GM12878 (cell line): Measurements from ENCODE around the gene CLPTM1L. TPM values are rescaled to one million over a fixed set of nuclear protein-coding genes. Genes with fewer than 3 reads are reported as not detected.
A peak's percentile ranks its signal among the peaks of the same experiment; 100 is the strongest.

Experiments used
- ATAC-seq: fragments of 200-7000 bp; cut with Tn5 transposase; 3 replicates; pipeline ENCODE4 v1.9.1; 2020; ENCODE audit warnings: mild to moderate bottlenecking, moderate library complexity
- BruUV-seq: library from RNA; stranded (reverse); fragments of 400-500 nt; replicated peaks from 2 replicates; lab custom pipeline; 2021; lab: Mats Ljungman, UMichigan
- CTCF ChIA-PET: fragments of 300-600 bp; sonication (Branson Sonifier 250); formaldehyde crosslinking; extraction: SDS; loops from one replicate; lab custom pipeline; 2021; ENCODE audit warnings: inconsistent platforms; lab: Yijun Ruan, JAX
- POLR2A ChIA-PET: fragments of 350-600 bp; formaldehyde crosslinking; extraction: SDS; loops from one replicate; lab custom pipeline; 2021; ENCODE audit warnings: inconsistent platforms; lab: Charles Lee
- RAD21 ChIA-PET: fragments of 300-600 bp; sonication (Branson Sonifier 250); formaldehyde crosslinking; loops from one replicate; lab custom pipeline; 2023; ENCODE audit warnings: antibody characterized with exemption; ENCODE audit not compliant: unreplicated experiment; lab: Charles Lee
- SMC1A ChIA-PET: fragments of 300-600 bp; sonication (Branson Sonifier 250); formaldehyde crosslinking; loops from one replicate; lab custom pipeline; 2023; ENCODE audit not compliant: unreplicated experiment, uncharacterized antibody; lab: Charles Lee
- DNase-seq: peaks from one replicate; pipeline ENCODE4 v3.0.0-alpha.2; 2011; ENCODE audit warnings: low read depth, low spot score
- FAIRE-seq: peaks from 3 replicates; lab custom pipeline; 2011; peaks lifted over from hg19 to GRCh38; lab: Jason Lieb, UNC
- H2AFZ ChIP-seq: 2 replicates; pipeline ENCODE4 v1.6.0; 2011; ENCODE audit warnings: low read depth, low read length, control low read depth; ENCODE audit not compliant: control insufficient read depth
- H3K27ac ChIP-seq: 2 replicates; pipeline ENCODE4 v1.5.1; 2011; ENCODE audit warnings: control low read depth; ENCODE audit not compliant: control insufficient read depth, insufficient read depth
- H3K27me3 ChIP-seq, 2 experiments: replicated peaks in 1 of 2; 2 replicates each; pipeline versions ENCODE4 v1.6.0 to v1.6.1; 2011; ENCODE audit warnings: low read length in 1 of 2; ENCODE audit not compliant: control insufficient read depth in 2 of 2, insufficient read depth in 2 of 2
- H3K36me3 ChIP-seq, 2 experiments: 2 replicates each; pipeline ENCODE4 v1.5.1; 2011; ENCODE audit warnings: low read length in 1 of 2; ENCODE audit not compliant: control insufficient read depth in 2 of 2, insufficient read depth in 2 of 2
- H3K4me1 ChIP-seq: 2 replicates; pipeline ENCODE4 v1.6.1; 2011; ENCODE audit warnings: mild to moderate bottlenecking, low read length, moderate library complexity, mixed read lengths; ENCODE audit not compliant: control insufficient read depth, insufficient read depth
- H3K4me2 ChIP-seq: 2 replicates; pipeline ENCODE4 v1.6.0; 2011; ENCODE audit warnings: control low read depth; ENCODE audit not compliant: control insufficient read depth, insufficient read depth
- H3K4me3 ChIP-seq: fragments of 200-600 bp; sonication (generic); 2 replicates; pipeline ENCODE4 v1.5.1; 2016
- H3K79me2 ChIP-seq: 2 replicates; pipeline ENCODE4 v1.6.0; 2011; ENCODE audit warnings: low read length; ENCODE audit not compliant: control insufficient read depth, insufficient read depth
- H3K9ac ChIP-seq: 2 replicates; pipeline ENCODE4 v1.8.0; 2011; ENCODE audit warnings: low read length, control low read depth, mixed read lengths; ENCODE audit not compliant: control insufficient read depth, insufficient read depth
- H3K9me3 ChIP-seq: replicated peaks from 3 replicates; pipeline ENCODE4 v1.5.1; 2011; ENCODE audit warnings: mild to moderate bottlenecking, low read length; ENCODE audit not compliant: control insufficient read depth, insufficient read depth
- H4K20me1 ChIP-seq: 2 replicates; pipeline ENCODE4 v1.6.0; 2011; ENCODE audit not compliant: control insufficient read depth, insufficient read depth
- EP300 ChIP-seq, 2 experiments: fragments of 150-350 bp in 1 of 2; IDR thresholded peaks; 2 replicates each; pipeline ENCODE4 v1.6.1; 2011 to 2012; ENCODE audit warnings: low read depth in 2 of 2, low read length in 2 of 2, borderline replicate concordance in 1 of 2, improper control_type of control experiment in 1 of 2, inconsistent platforms in 1 of 2; ENCODE audit not compliant: control insufficient read depth in 1 of 2
- LARP7 ChIP-seq: fragments of 450-650 bp; IDR thresholded peaks from 2 replicates; pipeline ENCODE4 v1.6.1; 2017; ENCODE audit warnings: mild to moderate bottlenecking
- SPI1 ChIP-seq: IDR thresholded peaks from 2 replicates; pipeline ENCODE4 v1.6.1; 2011; ENCODE audit warnings: low read depth, mild to moderate bottlenecking, low read length, moderate library complexity, borderline replicate concordance; ENCODE audit not compliant: insufficient read depth
- WGBS: methylation state at CpG from one replicate; pipeline ENCODE4 v1.1.6; 2016; ENCODE audit warnings: low lambda C conversion rate; ENCODE audit not compliant: insufficient replicate concordance, insufficient coverage; ENCODE audit errors: missing lambda C conversion rate; 5-methylcytosine and 5-hydroxymethylcytosine counted together
- in situ Hi-C: fragments of 300-500 bp; cut with MboI; formaldehyde crosslinking; loops from 9 replicates; pipeline ENCODE4 v1.14.3; 2018; ENCODE audit warnings: mixed read lengths
- intact Hi-C: fragments of 100-400 bp; cut with micrococcal nuclease; formaldehyde crosslinking; loops from one replicate; pipeline ENCODE4 v1.14.2; 2022; ENCODE audit not compliant: unreplicated experiment
- polyA plus RNA-seq, 11 experiments: library from polyadenylated mRNA; depleted of rRNA in 4 of 11; unstranded in 6 of 11; stranded (reverse) in 5 of 11; fragments of >200 nt; fragmentation: Nextera tagmentation in 4 of 11; fragmentation: Illumina TruSeq in 1 of 11; extraction: Ambion mirVana in 4 of 11; extraction: Trizol in 1 of 11; gene quantifications; 1 replicate in 1 of 11; 2 replicates in 10 of 11; pipeline versions ENCODE4 v1.2.1 to v1.2.3, GENCODE V29; 2011 to 2016; ENCODE audit warnings: inconsistent platforms in 2 of 11, missing spikeins in 2 of 11, low read depth in 1 of 11
- total RNA-seq, 4 experiments: library from RNA; depleted of rRNA in 3 of 4; stranded (reverse); fragments of >200 nt in 3 of 4; fragmentation: Illumina TruSeq in 1 of 4; extraction: Trizol in 1 of 4; gene quantifications; 2 replicates each; pipeline versions ENCODE4 v1.2.1 to v1.2.3, GENCODE V29; 2013 to 2021
- TF ChIP-seq, protein P1 (sequence below), 3 experiments: IDR thresholded peaks in 2 of 3; conservative IDR thresholded peaks in 1 of 3; 2 replicates each; pipeline ENCODE4 v1.5.1; 2011; ENCODE audit warnings: low read depth in 3 of 3, low read length in 3 of 3, mild to moderate bottlenecking in 3 of 3, control low read depth in 2 of 3, moderate library complexity in 2 of 3, inconsistent platforms in 1 of 3, mixed read lengths in 1 of 3; ENCODE audit not compliant: control insufficient read depth in 2 of 3, insufficient read depth in 1 of 3; ENCODE audit errors: extremely low read depth in 1 of 3
- TF ChIP-seq, protein P2 (sequence below): IDR thresholded peaks from 2 replicates; pipeline ENCODE4 v1.6.1; 2012; ENCODE audit warnings: mild to moderate bottlenecking, low read depth, low read length

CLPTM1L gene
- total and polyA plus RNA-seq, 10 of the 15 experiments (the other 5 are each of a cell fraction or from before 2014, with no cell fraction given) = 2.9 to 278 (median 135) TPM

DNA sequence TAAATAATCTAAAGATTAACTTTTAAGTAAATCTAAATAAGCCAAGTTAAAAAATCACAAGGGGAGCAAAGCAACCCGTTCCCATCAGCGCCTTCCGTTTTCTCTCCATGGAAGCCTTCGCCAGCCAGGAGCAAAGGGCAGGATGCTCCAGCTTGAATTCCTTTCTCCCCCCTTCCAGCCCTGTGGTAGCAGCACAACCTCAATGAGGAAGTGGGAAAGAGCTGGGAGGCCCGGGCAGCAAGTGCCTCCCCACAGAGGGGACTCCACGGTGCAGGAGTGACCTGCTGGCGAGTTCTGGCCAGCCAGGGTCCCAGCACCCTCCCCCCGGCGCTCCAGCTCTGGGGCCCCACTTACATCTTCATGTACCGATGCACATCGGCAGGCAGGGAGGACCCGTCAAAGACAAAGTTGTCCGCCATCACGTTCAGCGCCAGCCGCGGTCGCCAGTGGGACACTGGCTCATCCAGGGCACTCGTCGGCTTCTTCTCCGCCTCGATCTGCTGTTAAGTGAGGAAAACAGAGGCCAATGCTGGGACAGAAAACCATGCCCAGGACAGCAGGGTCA, 6.3 kb downstream of the CLPTM1L start:
- ATAC-seq (no peak), DNase-seq (no peak), FAIRE-seq (no peak)
- Histone ChIP-seq H3K9me3 (no peaks in the 10 kb centered on the region), H3K36me3 (peaks cover 12 to 50% of the 10 kb centered on the region in 2 experiments; a peak in 3 of 4 replicates), H2AFZ (no peak overlapping the region), H3K9ac (no peak overlapping the region), H3K4me1 (peaks cover 20% of the 10 kb centered on the region), H4K20me1 (peaks cover 2% of the 10 kb centered on the region; the same call in 1 of the 2 replicates), H3K4me3 (no peak overlapping the region), H3K27me3 (no peaks in the 10 kb centered on the region), H3K27ac (no peak overlapping the region), H3K79me2 (peaks cover 4% of the 10 kb centered on the region), H3K4me2 (no peak overlapping the region)
- in situ Hi-C loops = no loop called here
- ChIA-PET POLR2A (no interaction called here), CTCF (no interaction called here), SMC1A (no interaction called here), RAD21 (no interaction called here)
- TF ChIP-seq EP300 (IDR thresholded peaks at IDR 0.05; ENCODE audit: borderline replicate concordance in 1 of 2, control insufficient read depth in 1 of 2, low read depth in 2 of 2, low read length in 2 of 2) = no peak
- TF ChIP-seq SPI1 = peak; percentile 45; the same call in 1 of the 2 replicates
- no peak for TF ChIP-seq LARP7
- TF ChIP-seq, protein P1, sequence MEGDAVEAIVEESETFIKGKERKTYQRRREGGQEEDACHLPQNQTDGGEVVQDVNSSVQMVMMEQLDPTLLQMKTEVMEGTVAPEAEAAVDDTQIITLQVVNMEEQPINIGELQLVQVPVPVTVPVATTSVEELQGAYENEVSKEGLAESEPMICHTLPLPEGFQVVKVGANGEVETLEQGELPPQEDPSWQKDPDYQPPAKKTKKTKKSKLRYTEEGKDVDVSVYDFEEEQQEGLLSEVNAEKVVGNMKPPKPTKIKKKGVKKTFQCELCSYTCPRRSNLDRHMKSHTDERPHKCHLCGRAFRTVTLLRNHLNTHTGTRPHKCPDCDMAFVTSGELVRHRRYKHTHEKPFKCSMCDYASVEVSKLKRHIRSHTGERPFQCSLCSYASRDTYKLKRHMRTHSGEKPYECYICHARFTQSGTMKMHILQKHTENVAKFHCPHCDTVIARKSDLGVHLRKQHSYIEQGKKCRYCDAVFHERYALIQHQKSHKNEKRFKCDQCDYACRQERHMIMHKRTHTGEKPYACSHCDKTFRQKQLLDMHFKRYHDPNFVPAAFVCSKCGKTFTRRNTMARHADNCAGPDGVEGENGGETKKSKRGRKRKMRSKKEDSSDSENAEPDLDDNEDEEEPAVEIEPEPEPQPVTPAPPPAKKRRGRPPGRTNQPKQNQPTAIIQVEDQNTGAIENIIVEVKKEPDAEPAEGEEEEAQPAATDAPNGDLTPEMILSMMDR (IDR thresholded peaks at IDR 0.05 in 2 of 3, conservative IDR thresholded peaks at IDR 0.05 in 1 of 3; ENCODE audit: control insufficient read depth in 2 of 3, extremely low read depth in 1 of 3, insufficient read depth in 1 of 3, low read depth in 3 of 3, low read length in 3 of 3) = no peak
- TF ChIP-seq, protein P2, sequence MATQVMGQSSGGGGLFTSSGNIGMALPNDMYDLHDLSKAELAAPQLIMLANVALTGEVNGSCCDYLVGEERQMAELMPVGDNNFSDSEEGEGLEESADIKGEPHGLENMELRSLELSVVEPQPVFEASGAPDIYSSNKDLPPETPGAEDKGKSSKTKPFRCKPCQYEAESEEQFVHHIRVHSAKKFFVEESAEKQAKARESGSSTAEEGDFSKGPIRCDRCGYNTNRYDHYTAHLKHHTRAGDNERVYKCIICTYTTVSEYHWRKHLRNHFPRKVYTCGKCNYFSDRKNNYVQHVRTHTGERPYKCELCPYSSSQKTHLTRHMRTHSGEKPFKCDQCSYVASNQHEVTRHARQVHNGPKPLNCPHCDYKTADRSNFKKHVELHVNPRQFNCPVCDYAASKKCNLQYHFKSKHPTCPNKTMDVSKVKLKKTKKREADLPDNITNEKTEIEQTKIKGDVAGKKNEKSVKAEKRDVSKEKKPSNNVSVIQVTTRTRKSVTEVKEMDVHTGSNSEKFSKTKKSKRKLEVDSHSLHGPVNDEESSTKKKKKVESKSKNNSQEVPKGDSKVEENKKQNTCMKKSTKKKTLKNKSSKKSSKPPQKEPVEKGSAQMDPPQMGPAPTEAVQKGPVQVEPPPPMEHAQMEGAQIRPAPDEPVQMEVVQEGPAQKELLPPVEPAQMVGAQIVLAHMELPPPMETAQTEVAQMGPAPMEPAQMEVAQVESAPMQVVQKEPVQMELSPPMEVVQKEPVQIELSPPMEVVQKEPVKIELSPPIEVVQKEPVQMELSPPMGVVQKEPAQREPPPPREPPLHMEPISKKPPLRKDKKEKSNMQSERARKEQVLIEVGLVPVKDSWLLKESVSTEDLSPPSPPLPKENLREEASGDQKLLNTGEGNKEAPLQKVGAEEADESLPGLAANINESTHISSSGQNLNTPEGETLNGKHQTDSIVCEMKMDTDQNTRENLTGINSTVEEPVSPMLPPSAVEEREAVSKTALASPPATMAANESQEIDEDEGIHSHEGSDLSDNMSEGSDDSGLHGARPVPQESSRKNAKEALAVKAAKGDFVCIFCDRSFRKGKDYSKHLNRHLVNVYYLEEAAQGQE = no peak
- 97% methylated on average over 22 of the region's 22 CpGs for WGBS
- BruUV-seq = no TSS peak
- intact Hi-C loops = no loop called here
